H1 (cell line): ENCODE results near the gene RNFT1. TPM values are rescaled to one million over a fixed set of nuclear protein-coding genes. Genes with fewer than 3 reads are reported as not detected.

ENCODE experiments used
- CTCF ChIA-PET: fragments of 300-600 bp; sonication (Branson Sonifier 250); formaldehyde crosslinking; loops from one replicate; lab custom pipeline; 2021; ENCODE audit not compliant: partially characterized antibody; lab: Charles Lee
- POLR2A ChIA-PET: fragments of 300-600 bp; sonication (Branson Sonifier 250); formaldehyde crosslinking; loops from one replicate; lab custom pipeline; 2021; ENCODE audit warnings: inconsistent platforms; ENCODE audit not compliant: partially characterized antibody; lab: Charles Lee
- DNase-seq, 2 experiments: peaks; one replicate each; pipeline versions ENCODE4 v3.0.0 to v3.0.0-alpha.2; 2010 to 2022; ENCODE audit warnings: low spot score in 2 of 2, low read depth in 1 of 2, mixed read lengths in 1 of 2
- FAIRE-seq: peaks from 2 replicates; lab custom pipeline; 2011; peaks lifted over from hg19 to GRCh38; lab: Jason Lieb, UNC
- H2AFZ ChIP-seq: 2 replicates; pipeline ENCODE4 v1.8.1; 2012; ENCODE audit warnings: low read length, inconsistent platforms
- H2AK5ac ChIP-seq: 2 replicates; pipeline ENCODE4 v1.6.1; 2013; ENCODE audit warnings: low read depth, low read length
- H2BK120ac ChIP-seq: replicated peaks from 2 replicates; pipeline ENCODE3; 2013; ENCODE audit warnings: low read depth, low read length, inconsistent platforms
- H2BK12ac ChIP-seq: 2 replicates; pipeline ENCODE4 v1.6.1; 2013; ENCODE audit warnings: low read depth, low read length
- H2BK15ac ChIP-seq: 2 replicates; pipeline ENCODE4 v1.6.1; 2013; ENCODE audit warnings: low read length
- H2BK20ac ChIP-seq: 2 replicates; pipeline ENCODE4 v1.6.1; 2013; ENCODE audit warnings: low read length
- H2BK5ac ChIP-seq: 2 replicates; pipeline ENCODE4 v1.6.1; 2013; ENCODE audit warnings: low read depth, low read length
- H3K14ac ChIP-seq: 2 replicates; pipeline ENCODE4 v1.6.1; 2013; ENCODE audit warnings: inconsistent platforms; ENCODE audit not compliant: insufficient read length
- H3K18ac ChIP-seq: 2 replicates; pipeline ENCODE4 v1.6.1; 2013; ENCODE audit warnings: low read length; ENCODE audit errors: extremely low read depth
- H3K23ac ChIP-seq: 2 replicates; pipeline ENCODE4 v1.6.1; 2013; ENCODE audit warnings: inconsistent platforms; ENCODE audit not compliant: insufficient read length
- H3K23me2 ChIP-seq: 2 replicates; pipeline ENCODE4 v1.6.1; 2013; ENCODE audit warnings: low read depth, low read length
- H3K27ac ChIP-seq: 2 replicates; pipeline ENCODE4 v1.6.1; 2011; ENCODE audit warnings: low read depth, low read length, inconsistent platforms
- H3K27me3 ChIP-seq, 4 experiments: replicated peaks in 1 of 4; 1 replicate in 1 of 4; 2 replicates in 3 of 4; pipeline versions ENCODE4 v1.6.1 to v1.8.1; 2011 to 2013; ENCODE audit warnings: low read length in 3 of 4, mild to moderate bottlenecking in 3 of 4, inconsistent platforms in 2 of 4, mixed read lengths in 2 of 4, moderate library complexity in 1 of 4; ENCODE audit not compliant: control insufficient read depth in 3 of 4, insufficient read depth in 3 of 4; ENCODE audit errors: extremely low read depth in 1 of 4
- H3K36me3 ChIP-seq, 4 experiments: 2 replicates each; pipeline versions ENCODE4 v1.6.1 to v1.8.1; 2011 to 2013; ENCODE audit warnings: mild to moderate bottlenecking in 4 of 4, low read length in 3 of 4, moderate library complexity in 2 of 4, control low read depth in 1 of 4, inconsistent platforms in 1 of 4; ENCODE audit not compliant: insufficient read depth in 4 of 4, control insufficient read depth in 2 of 4
- H3K4ac ChIP-seq: replicated peaks from 2 replicates; pipeline ENCODE3; 2013; ENCODE audit warnings: low read length, low read depth, mixed read lengths, inconsistent platforms; ENCODE audit not compliant: insufficient read length
- H3K4me1 ChIP-seq, 4 experiments: replicated peaks in 1 of 4; 1 replicate in 1 of 4; 2 replicates in 3 of 4; pipeline versions ENCODE4 v1.6.1 to v1.8.1; 2011 to 2013; ENCODE audit warnings: low read length in 3 of 4, inconsistent platforms in 2 of 4, mixed read lengths in 1 of 4; ENCODE audit not compliant: insufficient read depth in 4 of 4, control insufficient read depth in 3 of 4
- H3K4me2 ChIP-seq, 2 experiments: 2 replicates each; pipeline versions ENCODE4 v1.6.1 to v1.8.1; 2011 to 2013; ENCODE audit warnings: low read depth in 2 of 2, low read length in 2 of 2, control low read depth in 1 of 2, inconsistent platforms in 1 of 2, mild to moderate bottlenecking in 1 of 2; ENCODE audit not compliant: insufficient read depth in 1 of 2
- H3K4me3 ChIP-seq, 4 experiments: fragments of 200-600, 300-600 bp in 1 of 4; sonication (generic), shearing (Covaris generic), sonication (Bioruptor Twin) in 1 of 4; 2 replicates each; pipeline versions ENCODE4 v1.5.1 to v1.8.1; 2011 to 2016; ENCODE audit warnings: low read length in 4 of 4, low read depth in 3 of 4, control low read depth in 2 of 4, inconsistent platforms in 2 of 4, mild to moderate bottlenecking in 2 of 4, mixed read lengths in 1 of 4, moderate library complexity in 1 of 4; ENCODE audit not compliant: insufficient read depth in 2 of 4; ENCODE audit errors: extremely low read depth in 1 of 4
- H3K56ac ChIP-seq: replicated peaks from 2 replicates; pipeline ENCODE3; 2013; ENCODE audit warnings: low read depth, mild to moderate bottlenecking, mixed read lengths, low read length, inconsistent platforms; ENCODE audit not compliant: insufficient read length
- H3K79me1 ChIP-seq: 2 replicates; pipeline ENCODE4 v1.6.1; 2013; ENCODE audit warnings: low read depth, low read length, control low read depth
- H3K79me2 ChIP-seq, 2 experiments: 2 replicates each; pipeline versions ENCODE4 v1.6.1 to v1.8.1; 2012 to 2013; ENCODE audit warnings: low read length in 2 of 2, mild to moderate bottlenecking in 2 of 2, inconsistent platforms in 1 of 2; ENCODE audit not compliant: insufficient read depth in 2 of 2, control insufficient read depth in 1 of 2
- H3K9ac ChIP-seq, 4 experiments: replicated peaks in 1 of 4; 1 replicate in 1 of 4; 2 replicates in 3 of 4; pipeline versions ENCODE4 v1.6.1 to v1.8.1; 2011 to 2013; ENCODE audit warnings: low read depth in 3 of 4, low read length in 3 of 4, control low read depth in 2 of 4, mild to moderate bottlenecking in 2 of 4, moderate library complexity in 2 of 4, inconsistent platforms in 1 of 4; ENCODE audit errors: extremely low read depth in 1 of 4
- H3K9me3 ChIP-seq, 2 experiments: 2 replicates each; pipeline versions ENCODE4 v1.6.1 to v1.8.1; 2012 to 2013; ENCODE audit warnings: mild to moderate bottlenecking in 2 of 2, moderate library complexity in 2 of 2, control low read depth in 1 of 2, inconsistent platforms in 1 of 2, low read depth in 1 of 2, low read length in 1 of 2, mixed read lengths in 1 of 2; ENCODE audit not compliant: insufficient read depth in 2 of 2
- H4K20me1 ChIP-seq, 2 experiments: replicated peaks in 1 of 2; 2 replicates each; pipeline versions ENCODE3 to v1.8.1; 2011 to 2013; ENCODE audit warnings: inconsistent platforms in 2 of 2, low read length in 2 of 2, mild to moderate bottlenecking in 1 of 2; ENCODE audit not compliant: insufficient read depth in 2 of 2, control insufficient read depth in 1 of 2
- H4K5ac ChIP-seq: 2 replicates; pipeline ENCODE4 v1.6.1; 2013; ENCODE audit warnings: low read length, low read depth, mixed read lengths, inconsistent platforms; ENCODE audit not compliant: insufficient read length
- H4K8ac ChIP-seq: 2 replicates; pipeline ENCODE4 v1.8.0; 2013; ENCODE audit warnings: mild to moderate bottlenecking, moderate library complexity, low read length, inconsistent platforms; ENCODE audit not compliant: insufficient read depth; ENCODE audit errors: extremely low read depth
- H4K91ac ChIP-seq: replicated peaks from 2 replicates; pipeline ENCODE3; 2013; ENCODE audit warnings: low read length, mixed read lengths, inconsistent platforms; ENCODE audit not compliant: insufficient read length
- CBX5 ChIP-seq: fragments of 300-800, 300-1000 bp; sonication (generic); IDR thresholded peaks from 2 replicates; pipeline ENCODE4 v1.7.1; 2016; ENCODE audit warnings: antibody characterized with exemption, low read length, low read depth
- GABPA ChIP-seq: IDR thresholded peaks from 2 replicates; pipeline ENCODE4 v1.6.1; 2011; ENCODE audit warnings: mild to moderate bottlenecking, low read length, moderate library complexity, borderline replicate concordance; ENCODE audit not compliant: insufficient read depth
- NANOG ChIP-seq: IDR thresholded peaks from 2 replicates; pipeline ENCODE4 v1.6.1; 2011; ENCODE audit warnings: low read length, low read depth, mild to moderate bottlenecking, inconsistent platforms; ENCODE audit not compliant: insufficient read depth, poor library complexity, severe bottlenecking
- POLR2AphosphoS5 ChIP-seq: IDR thresholded peaks from 2 replicates; pipeline ENCODE4 v1.6.1; 2011; ENCODE audit warnings: low read depth, low read length
- TAF1 ChIP-seq: IDR thresholded peaks from 2 replicates; pipeline ENCODE4 v1.6.1; 2011; ENCODE audit warnings: mild to moderate bottlenecking, low read depth, low read length
- YY1 ChIP-seq: IDR thresholded peaks from 2 replicates; pipeline ENCODE4 v1.6.1; 2011; ENCODE audit warnings: low read depth, mild to moderate bottlenecking, low read length
- WGBS, 2 experiments: shearing (Covaris generic) in 1 of 2; methylation state at CpG; one replicate each; pipeline versions ENCODE4 v1.1.6 to v1.1.7; 2013 to 2015; ENCODE audit warnings: low lambda C conversion rate in 2 of 2, mixed read lengths in 2 of 2, inconsistent platforms in 1 of 2, low coverage in 1 of 2, missing lambda C conversion rate in 1 of 2; ENCODE audit not compliant: insufficient replicate concordance in 2 of 2, insufficient coverage in 1 of 2, insufficient read length in 1 of 2; ENCODE audit errors: extremely low coverage in 1 of 2, missing lambda C conversion rate in 1 of 2; 5-methylcytosine and 5-hydroxymethylcytosine counted together
- polyA plus RNA-seq, 7 experiments: library from polyadenylated mRNA; depleted of rRNA in 3 of 7; stranded (reverse) in 5 of 7; unstranded in 2 of 7; fragments of >200 nt in 5 of 7; fragments of 200-250 nt in 2 of 7; gene quantifications; 1 replicate in 5 of 7; 2 replicates in 1 of 7; 4 replicates in 1 of 7; pipeline versions ENCODE4 v1.2.1 to v1.2.3, GENCODE V29; 2011 to 2013; ENCODE audit warnings: missing spikeins in 2 of 7, mixed read lengths in 2 of 7
- total RNA-seq: library from RNA; stranded (reverse); fragmentation: NEBNext Ultra II Directional; extraction: Animal tissue kit (Norgen Biotek cat#: 25700); gene quantifications from 2 replicates; pipeline ENCODE4 v1.2.1, GENCODE V29; 2021

The RNFT1 gene
- total and polyA plus RNA-seq, 2 of the 8 experiments (the other 6 are each of a cell fraction or from before 2014, with no cell fraction given), result 3.0 to 5.2 TPM

DNA sequence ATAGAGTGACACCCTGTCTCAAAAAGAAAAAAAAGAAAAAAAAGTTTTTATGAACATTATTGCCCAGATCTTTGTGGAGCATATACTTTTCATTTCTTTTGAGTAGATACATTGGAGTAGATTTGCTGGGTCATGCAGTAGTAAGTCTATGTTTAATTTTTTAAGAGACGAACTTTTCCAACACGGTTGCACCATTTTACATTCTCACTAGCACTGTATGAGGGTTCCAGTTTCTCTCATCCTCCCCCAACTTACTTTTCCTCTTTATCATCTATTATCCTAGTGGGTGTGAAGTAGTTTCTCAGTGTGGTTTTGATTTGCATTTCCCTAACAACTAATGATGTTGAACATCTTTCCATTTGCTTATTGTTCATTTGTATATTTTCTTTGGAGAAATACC, 61.1 kb downstream of the RNFT1 start:
- no peak overlapping the region for H2AFZ ChIP-seq
- no peak overlapping the region for H4K91ac ChIP-seq
- DNase-seq, result no peak
- no peak overlapping the region for H3K14ac ChIP-seq
- H3K23ac ChIP-seq, result no peak overlapping the region
- peaks cover 2% of the 10 kb centered on the region; the same call in 1 of the 2 replicates for H3K79me1 ChIP-seq
- no peaks in the 10 kb centered on the region for H4K20me1 ChIP-seq
- no peak overlapping the region for H3K4ac ChIP-seq
- no peak overlapping the region for H3K56ac ChIP-seq
- no peaks in the 10 kb centered on the region for H3K23me2 ChIP-seq
- no peak overlapping the region for H3K27ac ChIP-seq
- H4K5ac ChIP-seq, result no peak overlapping the region
- no peak overlapping the region for H2BK5ac ChIP-seq
- no peak overlapping the region for H2BK15ac ChIP-seq
- FAIRE-seq, result no peak
- H4K8ac ChIP-seq, result no peak overlapping the region
- H3K9ac ChIP-seq, result no peak overlapping the region
- H3K9me3 ChIP-seq, result no peaks in the 10 kb centered on the region
- no peak overlapping the region for H2BK120ac ChIP-seq
- WGBS, 2 experiments, result 90% methylated on average over 2 of the region's 2 CpGs; no CpG with 5 or more reads in 1 of the 2 experiments
- POLR2A ChIA-PET, result no interaction called here
- peaks cover 0 to 19% of the 10 kb centered on the region in 2 experiments; a peak in 2 of 4 replicates for H3K79me2 ChIP-seq
- H2BK12ac ChIP-seq, result no peak overlapping the region
- H3K36me3 ChIP-seq, result no peaks in the 10 kb centered on the region; a peak in 1 of 8 replicates
- H2BK20ac ChIP-seq, result no peak overlapping the region
- no peak overlapping the region for H3K4me2 ChIP-seq
- H3K4me3 ChIP-seq, result no peak overlapping the region
- TF ChIP-seq POLR2AphosphoS5 (no peak), GABPA (no peak), CBX5 (no peak), TAF1 (no peak), NANOG (no peak), YY1 (no peak)
- no peak overlapping the region for H3K18ac ChIP-seq
- CTCF ChIA-PET, result interaction anchor here (5.1 kb wide), 1 partner anchor 11 kb away, joined by 22 read pairs; no protein-coding TSS in a partner anchor
- H3K27me3 ChIP-seq, result no peaks in the 10 kb centered on the region
- H2AK5ac ChIP-seq, result no peak overlapping the region
- no peaks in the 10 kb centered on the region for H3K4me1 ChIP-seq
